Measurements from ENCODE around the gene VAV2.

VAV2 gene

DNA sequence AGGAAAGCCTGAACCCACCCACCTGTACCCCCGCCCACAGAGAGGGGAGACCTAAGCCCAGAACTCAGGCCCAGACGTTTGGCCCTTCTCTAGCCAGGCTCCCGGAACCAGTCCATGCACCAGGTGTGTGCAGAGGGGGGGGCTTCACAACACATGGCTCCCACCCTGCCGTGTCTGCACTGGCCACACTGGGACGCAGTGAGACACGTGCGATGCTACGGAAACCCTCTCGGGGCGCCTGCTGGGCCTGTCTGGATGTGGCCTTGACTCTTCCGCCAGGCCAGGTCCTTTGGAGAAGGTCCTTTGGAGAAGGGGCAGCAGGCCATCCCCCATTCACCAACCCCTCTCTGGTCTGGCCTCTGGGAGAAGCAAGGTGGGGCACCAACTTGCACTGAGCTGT lies 195.6 kb downstream of the VAV2 start:
- TF ChIP-seq CTCF (conservative IDR thresholded peaks at IDR 0.05) = no peak
- no peak overlapping the region for H3K27ac ChIP-seq

DNA sequence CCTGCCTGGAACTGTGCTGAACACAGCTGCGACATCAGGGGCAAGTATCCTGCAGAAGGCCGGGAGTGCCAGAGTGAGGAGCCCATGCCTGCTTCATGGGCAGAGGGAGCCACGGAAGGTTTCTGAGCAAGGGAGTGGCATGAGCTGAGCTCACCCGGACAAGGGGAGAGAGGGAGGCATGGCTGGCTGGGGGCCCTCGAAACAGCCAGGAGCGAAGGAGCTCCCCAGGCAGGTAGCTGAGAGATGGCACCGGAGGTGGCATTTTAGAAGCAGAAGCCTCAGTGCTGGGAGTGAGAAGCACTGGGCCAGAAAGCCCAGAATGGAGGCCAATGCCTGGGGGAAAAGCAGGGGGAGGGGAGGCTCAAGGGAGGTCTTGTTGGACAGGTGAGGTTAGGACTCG lies 197.1 kb downstream of the VAV2 start:
- H3K27ac ChIP-seq = no peak overlapping the region
- no peak for TF ChIP-seq CTCF (conservative IDR thresholded peaks at IDR 0.05)

DNA sequence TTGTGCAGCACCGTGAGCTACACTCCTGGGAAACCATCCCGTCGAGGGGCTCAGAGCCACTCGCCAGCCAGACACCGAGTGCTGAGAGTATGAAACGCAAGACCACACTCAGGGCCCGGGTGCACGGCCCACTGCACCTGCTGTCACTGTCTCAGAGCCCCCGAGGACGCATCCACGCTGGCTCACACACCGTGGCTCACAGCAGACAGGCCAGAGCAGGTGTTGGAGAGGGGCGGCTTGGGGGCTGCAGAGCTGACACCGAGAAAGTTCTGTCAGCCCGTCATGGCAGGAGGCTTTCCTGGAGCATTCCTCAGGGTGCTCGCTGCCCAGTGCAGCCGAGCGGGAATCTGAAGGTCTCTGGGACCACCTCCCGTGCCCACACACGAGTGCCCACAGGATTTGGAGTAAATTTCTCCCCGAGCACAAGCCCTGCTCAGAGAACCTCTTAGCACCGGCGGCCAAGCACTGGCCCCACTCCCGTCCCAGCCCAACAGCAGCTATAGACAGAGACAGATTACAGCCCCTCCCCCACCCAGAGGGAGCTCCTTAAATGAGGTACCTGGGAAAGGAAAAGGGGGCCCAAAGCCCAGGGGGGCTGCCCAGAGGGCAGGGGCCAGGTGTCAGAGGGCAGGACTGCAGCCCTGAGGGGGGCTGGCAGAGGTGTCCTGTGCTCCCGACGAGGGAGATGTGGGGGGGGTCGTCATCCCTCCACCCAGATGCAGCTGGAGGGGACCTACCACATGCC lies 197.9 kb downstream of the VAV2 start:
- no peak for TF ChIP-seq CTCF (conservative IDR thresholded peaks at IDR 0.05)
- no peak overlapping the region for H3K27ac ChIP-seq

GRCh38 chr9:133793471-133793870 lies 198.7 kb downstream of the VAV2 start:
- H3K27ac ChIP-seq = peak overlapping the region; percentile 14; the same call in 1 of the 2 replicates
- no peak for TF ChIP-seq CTCF (conservative IDR thresholded peaks at IDR 0.05)

DNA sequence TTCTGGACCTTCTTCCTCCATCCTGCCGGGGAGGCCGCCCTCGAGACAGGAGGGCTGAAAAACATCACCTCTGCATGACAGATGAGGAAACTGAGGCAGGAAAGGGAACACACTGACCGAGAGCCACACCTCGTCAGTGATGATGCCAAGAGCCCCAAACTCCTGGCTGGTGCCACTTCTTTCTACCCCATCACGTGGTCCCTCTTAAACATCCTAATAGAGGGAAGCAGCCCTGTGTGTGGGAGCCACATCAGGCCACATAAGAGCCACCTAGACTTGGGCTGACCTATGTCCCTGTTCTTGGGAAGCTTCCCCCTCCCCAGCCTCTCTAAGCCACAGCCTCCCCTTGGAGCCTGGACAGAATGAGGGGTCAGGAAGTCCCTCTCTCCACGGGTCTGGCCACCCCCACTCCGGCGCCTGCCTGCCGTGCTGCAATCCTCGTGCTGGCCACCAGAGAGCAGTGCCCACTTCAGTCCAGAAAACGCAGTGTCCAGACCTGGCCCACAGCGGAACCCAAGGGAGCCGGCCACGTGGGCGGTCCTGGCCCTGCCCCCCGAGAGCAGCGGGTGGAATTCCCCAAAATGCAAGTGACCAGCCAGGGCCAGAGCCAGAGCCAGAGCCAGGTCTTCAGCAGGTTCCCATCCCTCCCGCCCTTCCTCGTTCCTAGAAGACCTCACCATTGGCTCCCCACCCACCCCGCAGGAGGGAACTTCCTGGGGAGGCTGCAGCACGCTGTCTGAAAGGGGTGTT lies 199.2 kb downstream of the VAV2 start:
- TF ChIP-seq CTCF (conservative IDR thresholded peaks at IDR 0.05) = peak; percentile 94
- peak overlapping the region; percentile 14; the same call in 1 of the 2 replicates for H3K27ac ChIP-seq

DNA sequence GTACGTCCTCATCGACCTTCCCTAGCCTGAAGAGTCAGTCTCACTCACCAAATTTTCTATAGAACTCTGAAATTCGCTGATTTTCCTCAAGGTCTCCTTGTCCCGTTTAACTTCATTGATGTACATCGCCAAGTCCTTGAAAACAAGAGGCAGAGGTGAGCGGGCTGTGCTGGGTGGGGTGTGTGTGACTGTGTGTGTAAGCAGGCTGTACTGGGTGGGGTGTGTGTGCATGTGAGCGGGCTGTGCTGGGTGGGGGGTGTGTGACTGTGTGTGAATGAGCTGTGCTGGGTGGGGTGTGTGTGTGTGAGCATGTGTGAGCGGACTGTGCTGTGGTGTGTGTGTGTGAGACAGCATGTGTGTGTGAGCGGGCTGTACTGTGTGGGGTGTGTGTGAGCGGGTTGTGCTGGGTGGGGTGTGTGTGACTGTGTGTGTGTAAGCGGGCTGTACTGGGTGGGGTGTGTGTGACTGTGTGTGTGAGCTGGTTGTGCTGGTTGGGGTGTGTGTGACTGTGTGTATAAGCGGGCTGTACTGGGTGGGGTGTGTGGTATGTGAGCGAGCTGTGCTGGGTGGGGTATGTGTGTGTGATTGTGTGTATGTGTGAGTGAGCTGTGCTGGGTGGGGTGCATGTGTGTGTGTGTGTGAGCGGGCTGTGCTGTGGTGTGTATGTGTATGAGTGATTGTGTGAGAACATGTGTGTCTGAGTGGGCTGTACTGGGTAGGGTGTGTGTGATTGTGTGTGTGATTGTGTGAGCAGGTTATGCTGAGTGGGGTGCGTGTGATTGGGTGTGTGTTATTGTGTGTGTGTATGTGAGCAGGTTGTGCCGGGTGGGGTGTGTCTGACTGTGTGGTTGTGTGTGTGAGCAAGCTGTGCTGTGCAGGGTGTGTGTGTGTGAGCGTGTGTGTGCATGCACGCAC lies 200.1 kb downstream of the VAV2 start:
- no peak overlapping the region for H3K27ac ChIP-seq
- no peak for TF ChIP-seq CTCF (conservative IDR thresholded peaks at IDR 0.05)

- no peak overlapping the region for H3K27ac ChIP-seq
- no peak for TF ChIP-seq CTCF (conservative IDR thresholded peaks at IDR 0.05)
Observed at GRCh38 chr9:133791069-133791468, 201.1 kb downstream of the VAV2 start.

Measured in VCaP (cell line).